Adrenal gland (tissue), 12 donors: Measurements from ENCODE around the gene CUL2. TPM values are rescaled to one million over a fixed set of nuclear protein-coding genes. Genes with fewer than 3 reads are reported as not detected.

Experiments
- DNase-seq, 7 donors: peaks; one replicate each; pipeline ENCODE4 v3.0.0-alpha.2; 2019 to 2020
- H3K27ac ChIP-seq, 5 donors: fragments of 200-600 bp; sonication (generic) in 4 of 5; 1 replicate in 3 of 5; 2 replicates in 2 of 5; pipeline versions ENCODE4 v1.5.1 to v1.8.0; 2016 to 2020; ENCODE audit warnings: mild to moderate bottlenecking in 1 of 5
- H3K27me3 ChIP-seq: fragments of 200-600 bp; 2 replicates; pipeline ENCODE4 v1.8.0; 2021
- H3K36me3 ChIP-seq, 2 donors: fragments of 200-600 bp; replicated peaks in 1 of 2; 1 replicate in 1 of 2; 2 replicates in 1 of 2; pipeline versions ENCODE4 v1.5.1 to v1.8.0; 2018 to 2022
- H3K4me1 ChIP-seq, 2 donors: fragments of 200-600 bp; replicated peaks in 1 of 2; 1 replicate in 1 of 2; 2 replicates in 1 of 2; pipeline versions ENCODE4 v1.5.1 to v1.8.0; 2018 to 2021
- H3K4me3 ChIP-seq, 4 donors: fragments of 200-600 bp; sonication (generic) in 3 of 4; one replicate each; pipeline ENCODE4 v1.5.1; 2016 to 2018
- H3K9me3 ChIP-seq, 3 donors: fragments of 200-600 bp; sonication (generic) in 1 of 3; replicated peaks in 1 of 3; 1 replicate in 2 of 3; 2 replicates in 1 of 3; pipeline versions ENCODE4 v1.5.1 to v1.8.0; 2016 to 2021
- CTCF ChIP-seq, 6 experiments: fragments of 450-650 bp in 4 of 6; fragments of 200-600 bp in 2 of 6; sonication (generic) in 1 of 6; IDR thresholded peaks; 1 replicate in 5 of 6; 2 replicates in 1 of 6; pipeline versions ENCODE4 v1.5.1 to v1.8.0; 2016 to 2021; ENCODE audit warnings: antibody characterized with exemption in 6 of 6, mild to moderate bottlenecking in 2 of 6, moderate library complexity in 1 of 6
- POLR2A ChIP-seq, 2 donors: fragments of 450-650 bp; IDR thresholded peaks; one replicate each; pipeline ENCODE4 v1.6.1; 2017; ENCODE audit warnings: antibody characterized with exemption in 2 of 2, mild to moderate bottlenecking in 2 of 2, moderate library complexity in 1 of 2
- WGBS, 4 donors: extraction: QIAGEN DNeasy Blood & Tissue Kit in 2 of 4; methylation state at CpG; one replicate each; pipeline versions ENCODE4 v1.1.5 to v1.1.7; 2013 to 2017; 5-methylcytosine and 5-hydroxymethylcytosine counted together
- intact Hi-C, 2 donors: fragments of 100-400 bp; cut with DNase I; formaldehyde crosslinking; loops; one replicate each; pipeline versions ENCODE4 v1.14.1 to v1.15.0; 2022 to 2023
- polyA plus RNA-seq, 3 donors: library from polyadenylated mRNA; stranded (reverse); fragments of 200-250 nt in 2 of 3; fragments of 350-450 nt in 1 of 3; fragmentation: Illumina TruSeq in 1 of 3; extraction: RNeasy Lipid Tissue Mini Kit (QIAGEN cat#74804) in 1 of 3; gene quantifications; one replicate each; pipeline ENCODE4 v1.2.3, GENCODE V29; 2013 to 2014
- total RNA-seq, 9 donors: library from RNA; depleted of rRNA in 4 of 9; stranded (reverse); fragments of >200 nt in 4 of 9; fragments of 120-200 nt in 1 of 9; fragmentation: NEBNext Ultra II Directional in 1 of 9; extraction: Animal tissue kit (Norgen Biotek cat#: 25700) in 1 of 9; gene quantifications; one replicate each; pipeline versions ENCODE4 v1.1.0 to v1.2.4, GENCODE V29; 2013 to 2023
- donor health status: healthy with polysubstance abuse.
- donor health status: Bipolar disorder and iron deficiency.
- donor health status: DM: yes; HTN: yes; CAD: no.
- donor health status: DM: no; HTN: no; CAD: no.
- donor health status: DM: no; HTN: no; CAD: no.
- donor health status: DM: yes; HTN: yes; CAD: no.

CUL2 gene
- total and polyA plus RNA-seq, 12 donors, result 6.2 to 52.2 (median 26.1) TPM

- no peaks in the 10 kb centered on the region for H3K9me3 ChIP-seq
- WGBS, 4 donors, result 93 to 95% (median 94%) methylated on average over 5 of the region's 5 CpGs
- H3K27ac ChIP-seq, result no peak overlapping the region
- no peaks in the 10 kb centered on the region for H3K4me1 ChIP-seq
- DNase-seq, result no peak
- H3K36me3 ChIP-seq, result peaks cover 0 to 12% of the 10 kb centered on the region in 2 donors
- intact Hi-C loops, result no loop called here
- H3K4me3 ChIP-seq, result no peak overlapping the region
- H3K27me3 ChIP-seq, result no peaks in the 10 kb centered on the region
- TF ChIP-seq POLR2A (IDR thresholded peaks at IDR 0.05) (no peak), CTCF (IDR thresholded peaks at IDR 0.05) (no peak)
Observed at GRCh38 chr10:35015843-35016408, 74.2 kb downstream of the CUL2 start.

- H3K4me1 ChIP-seq, result no peaks in the 10 kb centered on the region
- no peak overlapping the region for H3K4me3 ChIP-seq
- no peaks in the 10 kb centered on the region for H3K27me3 ChIP-seq
- no peak for TF ChIP-seq CTCF (IDR thresholded peaks at IDR 0.05)
- TF ChIP-seq POLR2A (IDR thresholded peaks at IDR 0.05), result no peak
- H3K27ac ChIP-seq, result no peak overlapping the region
- H3K9me3 ChIP-seq, result no peaks in the 10 kb centered on the region
- no peak for DNase-seq
- H3K36me3 ChIP-seq, result peaks cover 0 to 12% of the 10 kb centered on the region in 2 donors
- WGBS, 4 donors, result 95 to 96% (median 95%) methylated on average over 8 of the region's 8 CpGs
- intact Hi-C loops, result no loop called here
Observed at GRCh38 chr10:35012781-35013180, 77.4 kb downstream of the CUL2 start.

GRCh38 chr10:35011771-35012191 lies 78.4 kb downstream of the CUL2 start:
- intact Hi-C loops, result no loop called here
- Histone ChIP-seq H3K4me1 (no peaks in the 10 kb centered on the region), H3K36me3 (peaks cover 0 to 12% of the 10 kb centered on the region in 2 donors), H3K4me3 (no peak overlapping the region), H3K27me3 (no peaks in the 10 kb centered on the region), H3K9me3 (no peaks in the 10 kb centered on the region), H3K27ac (no peak overlapping the region)
- TF ChIP-seq CTCF (IDR thresholded peaks at IDR 0.05) (no peak), POLR2A (IDR thresholded peaks at IDR 0.05) (no peak)
- WGBS, 4 donors, result 85 to 89% (median 88%) methylated on average over 7 of the region's 7 CpGs
- DNase-seq, result no peak

- Histone ChIP-seq H3K4me3 (no peak overlapping the region), H3K27ac (no peak overlapping the region), H3K36me3 (peaks cover 0 to 8% of the 10 kb centered on the region in 2 donors), H3K27me3 (no peaks in the 10 kb centered on the region), H3K4me1 (no peaks in the 10 kb centered on the region), H3K9me3 (no peaks in the 10 kb centered on the region)
- TF ChIP-seq POLR2A (IDR thresholded peaks at IDR 0.05) (no peak), CTCF (IDR thresholded peaks at IDR 0.05) (no peak)
- intact Hi-C loops, result no loop called here
- WGBS, 4 donors, result 95 to 100% (median 98%) methylated on average over 4 of the region's 4 CpGs
- no peak for DNase-seq
Observed at GRCh38 chr10:35007858-35008301, 82.3 kb downstream of the CUL2 start.
